GM21390 (cell line): Measurements from ENCODE around the gene RAMP1.
"Not testable (repeated sequence)": the region's sequence is repeated elsewhere in the genome, so short reads cannot be mapped to it uniquely, and the experiment has no call there.

ENCODE experiments used
- ATAC-seq: cut with Tn5 transposase; IDR thresholded peaks from one replicate; pipeline ENCODE4 v1.9.1; 2021; ENCODE audit not compliant: unreplicated experiment

RAMP1 gene

DNA sequence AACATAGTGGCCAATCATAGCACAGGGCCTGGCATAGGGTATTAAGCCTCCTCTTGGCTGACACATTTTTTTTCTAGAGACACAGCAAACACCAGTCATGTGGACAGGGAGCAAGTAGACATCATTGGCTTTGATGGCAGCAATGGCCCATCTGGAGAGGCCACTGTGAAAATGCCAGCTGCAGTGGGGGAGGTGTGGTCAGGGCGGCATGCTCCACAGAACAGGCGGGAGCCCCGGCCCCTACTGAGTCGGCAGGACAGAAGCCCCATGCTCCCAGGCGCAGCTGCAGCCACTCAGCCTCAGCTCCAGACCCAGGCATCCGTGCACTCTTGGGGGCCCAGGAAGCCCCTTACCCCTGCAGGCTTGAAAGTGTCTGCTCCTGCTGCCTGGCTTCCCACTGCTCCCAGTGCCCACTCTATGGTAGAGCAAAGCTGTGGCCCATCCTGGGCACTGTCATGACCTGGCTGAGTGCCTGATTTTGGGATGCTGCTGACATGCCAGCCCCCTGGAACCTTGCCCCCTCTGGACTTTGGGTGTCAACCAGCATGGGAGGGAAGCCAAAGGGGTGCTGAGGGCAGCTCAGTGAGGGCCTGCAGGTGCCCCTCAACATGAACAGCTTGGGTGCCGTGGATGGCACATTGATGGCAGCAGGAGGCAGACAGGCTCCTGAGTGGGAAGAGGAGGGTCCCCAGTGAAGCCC lies 84.1 kb downstream of the RAMP1 start:
- ATAC-seq: no peak

DNA sequence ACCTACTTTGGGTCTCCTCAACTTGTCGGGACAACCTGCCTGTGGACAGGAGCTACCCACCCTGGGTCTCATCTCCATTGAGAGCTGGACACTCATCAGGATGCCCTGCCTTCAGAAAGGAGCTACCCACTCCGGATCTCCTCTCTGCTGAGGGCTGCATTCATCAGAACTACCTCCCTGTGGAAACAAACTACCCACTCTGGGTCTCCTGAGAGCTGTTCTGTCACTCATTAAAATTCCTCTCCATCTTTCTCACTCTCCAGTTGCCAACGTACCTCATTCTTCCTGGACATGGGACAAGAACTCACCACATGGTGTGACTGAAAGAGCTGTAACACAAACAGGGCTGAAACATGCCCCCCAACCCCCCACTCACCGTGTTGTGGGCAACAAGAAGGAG lies 84.9 kb downstream of the RAMP1 start:
- ATAC-seq: no peak

DNA sequence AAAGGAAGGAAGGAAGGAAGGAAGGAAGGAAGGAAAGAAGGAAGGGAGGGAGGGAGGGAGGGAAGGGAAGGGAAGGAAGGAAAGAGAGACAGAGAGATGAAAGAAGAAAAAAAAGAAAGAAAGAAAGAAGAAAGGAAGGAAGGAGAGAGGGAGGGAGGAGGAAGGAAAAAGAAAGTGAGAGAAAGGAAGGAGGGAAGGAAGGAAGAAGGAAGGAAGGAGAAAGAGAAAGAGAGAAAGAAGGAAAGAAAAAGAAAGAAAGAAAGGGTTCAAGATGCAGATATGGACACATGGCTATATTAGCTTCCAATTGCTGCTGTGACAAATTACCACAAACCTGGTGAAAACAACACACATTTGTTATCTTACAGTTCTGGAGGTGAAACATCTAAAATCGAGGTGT lies 87.0 kb downstream of the RAMP1 start:
- ATAC-seq: no peak

DNA sequence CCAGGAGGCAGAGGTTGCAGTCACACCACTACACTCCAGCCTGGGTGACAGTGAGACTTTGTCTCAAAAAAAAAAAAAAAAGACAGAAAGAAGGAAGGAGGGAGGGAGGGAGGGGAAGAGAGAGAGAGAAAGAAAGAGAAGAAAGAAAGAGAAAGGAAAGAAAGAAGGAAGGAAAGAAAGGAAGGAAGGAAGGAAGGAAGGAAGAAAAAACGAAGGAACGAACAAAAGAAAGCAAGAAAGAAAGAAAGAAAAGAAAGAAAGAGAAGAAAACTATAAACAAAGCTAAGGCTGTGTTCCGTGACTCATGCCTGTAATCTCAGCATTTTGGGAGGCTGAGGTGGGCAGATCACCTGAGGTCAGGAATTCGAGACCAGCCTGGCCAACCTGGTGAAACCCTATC lies 91.9 kb downstream of the RAMP1 start:
- ATAC-seq: not testable (repeated sequence)

DNA sequence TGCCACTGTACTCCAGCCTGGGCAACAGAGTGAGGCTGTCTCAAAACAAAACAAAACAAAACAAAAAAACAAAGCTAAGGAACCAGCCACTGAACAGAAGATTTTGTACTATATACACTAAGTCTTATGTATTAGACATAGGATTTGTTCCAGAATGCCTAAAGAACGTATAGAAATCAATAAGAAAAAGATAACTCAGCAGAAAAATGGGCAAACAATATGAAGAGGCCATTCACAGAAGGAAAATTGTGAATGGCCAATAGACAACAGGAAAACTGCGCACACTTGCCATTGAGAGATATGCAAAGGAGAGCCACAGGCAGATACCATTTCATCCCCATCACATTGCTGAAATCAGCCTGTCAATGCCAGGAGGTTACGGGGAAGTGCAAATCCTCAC lies 92.5 kb downstream of the RAMP1 start:
- ATAC-seq: no peak

DNA sequence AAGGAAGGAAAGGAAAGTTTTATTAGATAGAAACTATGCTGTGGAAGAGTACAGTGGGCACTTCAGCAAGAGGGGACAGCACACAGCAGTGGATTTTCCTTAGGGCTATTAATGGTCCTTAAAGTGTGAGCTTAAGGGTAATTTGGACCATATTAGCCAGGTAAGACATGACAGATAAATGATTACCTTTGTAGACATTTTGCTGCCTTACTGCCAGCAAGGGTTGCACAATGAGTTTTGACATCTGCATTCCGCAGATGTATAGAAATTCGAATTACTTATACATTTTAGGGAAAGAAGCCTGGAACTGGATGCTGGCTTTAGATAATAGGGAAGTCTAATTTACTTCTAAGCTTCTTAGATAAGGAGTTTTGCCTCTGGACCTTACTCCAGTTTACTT lies 93.4 kb downstream of the RAMP1 start:
- ATAC-seq: no peak

DNA sequence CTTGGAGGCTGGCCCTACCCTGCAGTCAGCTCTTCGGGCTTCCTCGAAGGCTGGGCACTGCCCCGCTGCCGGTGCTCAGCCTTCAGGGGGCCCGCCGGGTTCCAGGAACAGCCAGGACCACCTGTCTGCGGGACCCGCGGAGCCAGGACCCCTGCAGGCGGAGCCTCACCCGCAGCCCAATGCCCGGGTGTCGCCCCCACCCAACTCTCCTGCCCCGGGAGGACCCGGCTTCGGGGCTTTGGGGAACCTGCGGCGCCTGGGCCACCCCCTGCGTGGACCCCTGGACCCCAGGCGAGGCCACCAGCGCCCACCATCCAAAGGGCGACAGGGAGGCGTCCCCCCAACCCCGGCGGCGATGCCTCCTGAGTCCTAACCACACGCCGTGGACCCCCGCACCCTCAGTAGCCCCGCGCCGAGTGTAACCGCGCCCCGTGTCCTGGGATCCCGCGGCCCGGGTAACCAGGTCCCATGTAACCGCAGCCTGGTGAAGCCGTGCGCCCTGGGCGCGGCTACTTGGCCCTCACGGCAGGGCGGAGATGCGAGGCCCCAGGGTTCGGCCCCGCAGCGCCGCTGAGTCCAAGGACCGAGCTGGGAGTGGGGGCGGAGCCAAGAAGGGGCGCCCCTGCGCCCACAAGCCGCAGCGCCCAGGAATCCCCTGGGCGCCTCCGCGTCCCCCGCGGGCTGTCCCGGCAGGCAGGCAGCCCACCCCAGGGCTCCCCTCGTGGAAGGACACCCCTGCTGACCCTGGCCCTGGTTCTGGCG lies 96.4 kb downstream of the RAMP1 start:
- ATAC-seq: no peak

DNA sequence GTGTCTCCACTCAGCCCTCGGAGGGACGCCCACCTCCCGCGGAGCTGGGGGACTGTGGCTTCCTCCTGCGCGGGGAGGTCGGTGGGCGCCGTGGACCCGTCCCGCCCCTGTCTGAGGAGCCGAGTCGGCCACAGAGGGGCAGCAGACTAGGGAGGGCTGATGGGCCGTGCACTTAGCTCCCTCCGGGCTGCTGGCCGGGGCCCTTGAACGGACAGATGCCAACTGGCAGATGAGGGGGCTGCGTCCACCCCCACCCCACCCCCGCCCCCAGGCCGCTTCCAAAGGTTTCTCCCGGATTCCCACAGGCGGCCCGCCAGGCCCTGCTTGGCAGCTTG lies 96.9 kb downstream of the RAMP1 start:
- no peak for ATAC-seq

DNA sequence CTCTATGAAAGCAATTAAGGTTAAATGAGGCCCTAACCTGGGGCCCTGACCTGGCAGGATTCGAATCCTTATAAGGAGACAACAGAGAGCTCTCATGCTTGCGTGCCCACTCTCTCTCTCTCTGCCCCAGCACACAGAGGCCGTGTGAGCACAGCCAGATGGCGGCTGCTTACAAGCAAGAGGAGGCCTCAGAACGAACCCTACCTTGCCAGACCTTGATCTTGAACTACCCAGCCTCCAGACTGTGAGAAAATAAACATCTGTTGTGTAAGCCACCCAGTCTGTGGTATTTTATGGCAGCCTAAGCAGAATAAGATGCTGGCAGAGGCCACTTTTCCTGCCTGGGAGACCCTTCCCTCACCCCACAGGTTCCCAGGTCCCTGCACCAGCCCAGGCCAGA lies 102.2 kb downstream of the RAMP1 start:
- ATAC-seq: no peak
